Pericardium fibroblast (primary cell): ENCODE data around the gene USP10. TPM values are rescaled to one million over a fixed set of nuclear protein-coding genes. Genes with fewer than 3 reads are reported as not detected.

ENCODE experiments used
- total RNA-seq: library from RNA; depleted of rRNA; stranded (reverse); fragments of >200 nt; gene quantifications from 2 replicates; pipeline ENCODE4 v1.2.3, GENCODE V29; 2015

The USP10 gene, protein sequence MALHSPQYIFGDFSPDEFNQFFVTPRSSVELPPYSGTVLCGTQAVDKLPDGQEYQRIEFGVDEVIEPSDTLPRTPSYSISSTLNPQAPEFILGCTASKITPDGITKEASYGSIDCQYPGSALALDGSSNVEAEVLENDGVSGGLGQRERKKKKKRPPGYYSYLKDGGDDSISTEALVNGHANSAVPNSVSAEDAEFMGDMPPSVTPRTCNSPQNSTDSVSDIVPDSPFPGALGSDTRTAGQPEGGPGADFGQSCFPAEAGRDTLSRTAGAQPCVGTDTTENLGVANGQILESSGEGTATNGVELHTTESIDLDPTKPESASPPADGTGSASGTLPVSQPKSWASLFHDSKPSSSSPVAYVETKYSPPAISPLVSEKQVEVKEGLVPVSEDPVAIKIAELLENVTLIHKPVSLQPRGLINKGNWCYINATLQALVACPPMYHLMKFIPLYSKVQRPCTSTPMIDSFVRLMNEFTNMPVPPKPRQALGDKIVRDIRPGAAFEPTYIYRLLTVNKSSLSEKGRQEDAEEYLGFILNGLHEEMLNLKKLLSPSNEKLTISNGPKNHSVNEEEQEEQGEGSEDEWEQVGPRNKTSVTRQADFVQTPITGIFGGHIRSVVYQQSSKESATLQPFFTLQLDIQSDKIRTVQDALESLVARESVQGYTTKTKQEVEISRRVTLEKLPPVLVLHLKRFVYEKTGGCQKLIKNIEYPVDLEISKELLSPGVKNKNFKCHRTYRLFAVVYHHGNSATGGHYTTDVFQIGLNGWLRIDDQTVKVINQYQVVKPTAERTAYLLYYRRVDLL
- 33.1 and 42.4 TPM in 2 replicates for total RNA-seq

DNA sequence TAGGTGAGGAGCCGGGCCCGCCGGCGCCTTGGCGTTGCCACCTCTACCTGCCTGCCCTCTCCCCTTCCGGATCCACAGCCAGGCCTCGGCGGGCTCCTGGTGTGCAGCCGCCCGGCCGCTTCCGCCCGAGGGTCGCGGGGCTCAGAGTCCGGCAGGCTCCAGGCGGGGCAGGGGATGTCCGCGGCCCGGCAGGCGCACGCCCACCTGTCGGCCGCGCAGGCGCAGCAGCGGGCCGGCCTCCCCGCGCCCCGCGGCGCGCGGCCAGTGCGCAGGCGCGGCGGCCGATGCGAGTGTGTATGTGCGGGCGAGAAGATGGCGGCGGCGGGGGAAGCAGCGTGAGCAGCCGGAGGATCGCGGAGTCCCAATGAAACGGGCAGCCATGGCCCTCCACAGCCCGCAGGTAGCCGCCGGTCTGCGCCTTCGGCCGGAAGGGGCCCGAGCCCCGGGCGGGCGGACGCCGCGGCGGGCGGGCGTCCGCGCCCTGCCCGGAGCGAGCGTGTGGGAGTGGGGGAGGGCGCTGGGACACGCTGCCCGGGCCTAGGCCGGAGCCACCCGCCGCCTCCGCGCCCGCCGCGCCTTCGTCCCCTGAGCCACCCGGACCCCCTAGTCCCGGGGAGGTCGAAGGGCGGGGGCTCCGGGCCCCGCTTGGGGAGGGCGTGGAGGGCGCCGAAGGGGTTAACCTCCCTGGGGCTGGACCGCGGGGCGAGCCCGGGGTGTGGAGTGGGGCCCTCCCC is at the start of gene USP10:
USP10 (plus strand) TSS at position 289 of the 734 bp plus-strand sequence; CDS start at position 380, 91 bp downstream.

DNA sequence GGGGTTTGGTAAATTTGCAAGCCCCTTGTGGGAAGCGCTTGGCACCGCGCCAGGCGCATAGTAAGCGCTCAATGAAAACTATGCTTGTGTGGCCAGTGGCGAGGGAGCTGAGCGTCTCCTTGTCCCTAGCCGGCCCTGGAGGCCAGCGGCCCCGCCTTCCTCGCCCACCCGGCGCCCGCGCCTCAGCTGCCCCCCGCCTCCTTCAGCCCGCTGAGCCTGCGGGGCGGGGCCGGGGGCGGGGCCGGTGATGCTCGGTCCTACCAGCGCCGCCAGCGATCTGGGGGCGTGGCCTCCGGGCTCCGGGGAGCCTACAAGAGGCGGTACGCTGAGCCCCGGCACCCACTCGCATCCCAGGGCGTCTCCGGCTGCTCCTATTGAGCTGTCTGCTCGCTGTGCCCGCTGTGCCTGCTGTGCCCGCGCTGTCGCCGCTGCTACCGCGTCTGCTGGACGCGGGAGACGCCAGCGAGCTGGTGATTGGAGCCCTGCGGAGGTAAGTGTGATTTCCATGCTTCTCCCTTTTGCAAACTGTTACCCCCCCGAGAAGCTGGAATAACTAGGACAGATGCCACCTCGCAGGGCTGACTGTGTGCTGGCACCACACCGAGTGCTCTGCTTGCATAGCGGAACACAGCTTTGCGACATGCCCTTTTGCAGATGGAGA is 120.0 kb downstream of the USP10 start, which contains the start of gene CRISPLD2:
CRISPLD2 (plus strand) TSS at position 342 of the 661 bp plus-strand sequence. CDS start 18,511 bp downstream, outside the sequence.

Other genes with a start within 250 kb of the USP10 start
- gene MEAK7, start 195.3 kb upstream of the USP10 start, total RNA-seq: 12.1 and 19.3 TPM in 2 replicates
- 157 and 197 TPM in 2 replicates for gene COTL1, start 81.9 kb upstream of the USP10 start, total RNA-seq
- 36.0 and 38.9 TPM in 2 replicates for gene KLHL36, start 51.5 kb upstream of the USP10 start, total RNA-seq
- gene CRISPLD2, start 120.0 kb downstream of the USP10 start, total RNA-seq: 68.6 and 76.9 TPM in 2 replicates